Jurkat, Clone E6-1 (cell line): ENCODE measurements around the gene LARP1.

Experiments
- DNase-seq: peaks from one replicate; pipeline ENCODE4 v3.0.0-alpha.2; 2011; ENCODE audit warnings: low read depth, low spot score
- H3K4me3 ChIP-seq: 2 replicates; pipeline ENCODE4 v1.5.1; 2011; ENCODE audit warnings: mild to moderate bottlenecking, low read length, control low read depth, moderate library complexity

The LARP1 gene

DNA sequence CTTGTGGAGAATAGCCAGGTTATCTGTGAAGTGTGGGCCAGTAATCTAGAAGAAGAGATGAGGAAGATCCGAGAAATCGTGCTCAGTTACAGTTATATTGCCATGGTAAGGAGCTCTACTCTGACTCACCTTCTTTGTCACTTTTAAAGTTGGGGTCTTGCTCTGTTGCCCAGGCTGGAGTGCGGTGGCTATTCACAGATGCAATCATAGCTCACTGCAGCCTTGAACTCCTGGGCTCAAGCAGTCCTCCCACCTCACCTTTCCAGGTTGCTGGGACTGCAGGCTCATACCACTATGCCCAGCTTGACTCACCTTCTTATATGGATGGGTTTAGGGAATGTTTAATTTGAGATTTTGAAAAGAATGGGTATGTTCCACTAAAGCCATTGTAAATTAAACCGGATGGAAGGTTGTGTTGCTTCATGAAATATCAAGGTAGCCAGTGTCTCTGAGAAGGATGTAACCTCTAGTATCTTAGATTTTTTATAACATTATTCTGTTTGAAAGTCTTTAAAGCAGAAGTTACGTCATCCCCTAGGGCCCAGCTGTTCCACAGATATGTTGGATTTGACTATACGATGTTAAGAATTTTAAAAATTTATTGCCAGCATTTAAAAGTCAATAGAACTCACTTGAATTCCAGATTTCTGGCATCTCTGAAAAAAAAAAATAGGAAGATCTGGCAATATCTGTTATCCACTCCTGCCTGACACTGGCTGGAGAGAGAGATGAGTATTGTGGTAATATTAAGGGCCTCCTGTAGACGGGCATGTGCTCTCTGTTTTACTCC lies 108.3 kb downstream of the LARP1 start:
- no peak for DNase-seq
- no peak overlapping the region for H3K4me3 ChIP-seq

DNA sequence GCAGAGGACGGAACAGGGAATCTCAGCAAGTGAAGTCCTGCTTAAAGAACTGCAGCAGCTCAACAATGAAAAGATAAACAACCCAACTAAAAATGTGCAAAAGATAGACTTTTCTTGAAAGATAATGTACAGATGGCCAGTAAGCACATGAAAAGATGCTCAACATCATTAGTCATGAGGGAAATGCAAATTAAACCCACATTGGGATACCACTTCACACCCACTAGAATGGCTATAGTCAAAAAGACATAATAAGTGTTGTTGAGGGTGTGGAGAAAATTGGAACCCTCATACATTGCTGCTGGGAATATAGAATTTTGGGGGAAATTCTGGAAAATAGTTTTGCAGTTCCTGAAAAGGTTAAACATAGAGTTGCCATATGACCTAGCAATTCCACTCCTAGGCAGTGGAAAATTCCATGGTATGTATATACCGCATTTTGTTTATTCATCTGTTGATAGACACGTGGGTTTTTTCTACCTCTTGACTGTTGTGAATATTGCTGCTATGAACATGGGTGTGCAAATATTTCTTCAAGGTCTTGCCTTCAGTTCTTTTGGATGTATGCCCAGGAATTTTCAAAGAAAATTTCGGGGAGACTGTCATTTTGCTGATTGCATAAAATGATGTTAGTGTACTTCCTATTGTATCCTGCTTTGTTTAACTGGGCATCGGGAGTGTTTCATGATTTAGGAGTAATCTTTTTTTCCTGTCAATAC lies 110.4 kb downstream of the LARP1 start:
- no peak for DNase-seq
- no peak overlapping the region for H3K4me3 ChIP-seq

DNA sequence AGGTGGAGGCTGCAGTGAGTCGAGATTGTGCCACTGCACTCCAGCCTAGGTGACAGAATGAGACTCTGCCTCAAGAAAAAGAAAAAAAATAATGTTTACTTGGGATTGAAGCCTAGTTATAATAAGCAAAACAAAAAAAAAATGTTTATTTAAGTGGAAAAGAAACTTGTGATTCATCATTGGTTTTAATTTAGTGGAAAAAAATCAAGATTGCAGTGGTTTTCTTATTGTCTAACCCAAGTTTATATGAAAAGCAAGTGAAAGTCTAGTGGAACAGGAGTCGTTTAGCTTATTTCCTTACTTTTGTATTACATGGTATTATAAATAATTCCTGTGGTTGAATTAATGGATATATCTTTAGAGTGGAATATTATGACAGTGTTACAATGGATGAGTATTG lies 111.7 kb downstream of the LARP1 start:
- DNase-seq: no peak
- no peak overlapping the region for H3K4me3 ChIP-seq
